Endothelial cell of umbilical vein (primary cell): Measurements from ENCODE around the gene DUS1L. TPM values are rescaled to one million over a fixed set of nuclear protein-coding genes. Genes with fewer than 3 reads are reported as not detected.

Experiments used
- BruUV-seq: library from RNA; stranded (reverse); fragments of 400-500 nt; replicated peaks from 2 replicates; lab custom pipeline; 2021; lab: Mats Ljungman, UMichigan
- CTCF ChIA-PET: fragments of 300-600, 350-600 bp; sonication (Branson Sonifier 250); formaldehyde crosslinking; loops from one replicate; lab custom pipeline; 2021; ENCODE audit warnings: antibody characterized with exemption, inconsistent platforms; lab: Charles Lee
- POLR2A ChIA-PET: fragments of 300-600, 350-600 bp; sonication (Branson Sonifier 250); formaldehyde crosslinking; loops from one replicate; lab custom pipeline; 2021; ENCODE audit warnings: antibody characterized with exemption, inconsistent platforms; lab: Charles Lee
- DNase-seq: peaks from one replicate; pipeline ENCODE4 v3.0.0-alpha.2; 2011; ENCODE audit warnings: low read depth, low spot score
- FAIRE-seq: peaks from 2 replicates; lab custom pipeline; 2011; peaks lifted over from hg19 to GRCh38; lab: Jason Lieb, UNC
- H2AFZ ChIP-seq: 2 replicates; pipeline ENCODE4 v1.6.0; 2012; ENCODE audit warnings: low read depth, low read length, control low read depth, inconsistent platforms
- H3K27ac ChIP-seq: 2 replicates; pipeline ENCODE4 v1.5.1; 2011; ENCODE audit warnings: low read depth, mild to moderate bottlenecking, control low read depth, low read length, moderate library complexity; ENCODE audit not compliant: insufficient read depth
- H3K27me3 ChIP-seq, 2 experiments: 2 replicates each; pipeline versions ENCODE4 v1.6.0 to v1.6.1; 2011; ENCODE audit warnings: low read length in 2 of 2, mixed read lengths in 1 of 2; ENCODE audit not compliant: control insufficient read depth in 2 of 2, insufficient read depth in 2 of 2
- H3K36me3 ChIP-seq, 2 experiments: 2 replicates in 1 of 2; 3 replicates in 1 of 2; pipeline ENCODE4 v1.5.1; 2011; ENCODE audit warnings: low read length in 2 of 2, mild to moderate bottlenecking in 1 of 2, moderate library complexity in 1 of 2; ENCODE audit not compliant: control insufficient read depth in 2 of 2, insufficient read depth in 2 of 2; ENCODE audit errors: extremely low read depth in 1 of 2
- H3K4me1 ChIP-seq: 3 replicates; pipeline ENCODE4 v1.5.1; 2011; ENCODE audit warnings: mild to moderate bottlenecking, low read length; ENCODE audit not compliant: control insufficient read depth, insufficient read depth; ENCODE audit errors: extremely low read depth
- H3K4me2 ChIP-seq: 2 replicates; pipeline ENCODE4 v1.6.1; 2011; ENCODE audit warnings: low read length, control low read depth, mixed read lengths; ENCODE audit not compliant: insufficient read depth
- H3K4me3 ChIP-seq, 3 experiments: fragments of 200-600 bp in 1 of 3; sonication (generic), shearing (Covaris generic) in 1 of 3; replicated peaks in 1 of 3; 2 replicates each; pipeline ENCODE4 v1.5.1; 2011 to 2016; ENCODE audit warnings: control low read depth in 3 of 3, low read length in 3 of 3, mild to moderate bottlenecking in 2 of 3, inconsistent platforms in 1 of 3, low read depth in 1 of 3, moderate library complexity in 1 of 3; ENCODE audit not compliant: insufficient read depth in 1 of 3
- H3K79me2 ChIP-seq: 2 replicates; pipeline ENCODE4 v1.6.0; 2012; ENCODE audit warnings: low read length, inconsistent platforms; ENCODE audit not compliant: control insufficient read depth, insufficient read depth
- H3K9ac ChIP-seq: replicated peaks from 2 replicates; pipeline ENCODE3; 2011; ENCODE audit warnings: low read length, control low read depth; ENCODE audit not compliant: insufficient read depth; ENCODE audit errors: extremely low read depth
- H3K9me1 ChIP-seq: replicated peaks from 3 replicates; pipeline ENCODE4 v1.6.0; 2011; ENCODE audit warnings: mild to moderate bottlenecking, low read length; ENCODE audit not compliant: control insufficient read depth, insufficient read depth; ENCODE audit errors: extremely low read depth
- H3K9me3 ChIP-seq: replicated peaks from 2 replicates; pipeline ENCODE4 v1.5.1; 2012; ENCODE audit warnings: low read length, inconsistent platforms; ENCODE audit not compliant: control insufficient read depth, insufficient read depth
- H4K20me1 ChIP-seq: replicated peaks from 2 replicates; pipeline ENCODE3; 2011; ENCODE audit warnings: mild to moderate bottlenecking, low read length; ENCODE audit not compliant: control insufficient read depth, insufficient read depth; ENCODE audit errors: extremely low read depth
- EZH2 ChIP-seq: IDR thresholded peaks from 2 replicates; pipeline ENCODE4 v1.6.1; 2012; ENCODE audit warnings: borderline replicate concordance, low read depth, mild to moderate bottlenecking, moderate library complexity, low read length, inconsistent platforms; ENCODE audit not compliant: severe bottlenecking
- FOS ChIP-seq: IDR thresholded peaks from 2 replicates; pipeline ENCODE4 v1.6.1; 2011; ENCODE audit warnings: mild to moderate bottlenecking, low read length, moderate library complexity, borderline replicate concordance; ENCODE audit not compliant: insufficient read depth
- GATA2 ChIP-seq: IDR thresholded peaks from 2 replicates; pipeline ENCODE4 v1.7.0; 2011; ENCODE audit warnings: low read depth, mild to moderate bottlenecking, moderate library complexity, mixed read lengths, low read length; ENCODE audit not compliant: insufficient read length, insufficient read depth
- MAX ChIP-seq: IDR thresholded peaks from 2 replicates; pipeline ENCODE4 v1.6.1; 2011; ENCODE audit not compliant: insufficient read depth, insufficient read length
- MYC ChIP-seq: IDR thresholded peaks from one replicate; pipeline ENCODE4 v1.6.1; 2011; ENCODE audit warnings: mild to moderate bottlenecking, low read depth, low read length
- POLR2A ChIP-seq: IDR thresholded peaks from 2 replicates; pipeline ENCODE4 v1.6.1; 2012; ENCODE audit warnings: low read depth, mild to moderate bottlenecking, control low read depth, low read length
- POLR2AphosphoS5 ChIP-seq: IDR thresholded peaks from 2 replicates; pipeline ENCODE4 v1.6.1; 2012; ENCODE audit warnings: low read depth, mild to moderate bottlenecking, control low read depth, low read length, moderate library complexity; ENCODE audit not compliant: insufficient read depth
- dilution Hi-C: fragments of 300-500 bp; cut with MboI; formaldehyde crosslinking; loops from one replicate; pipeline ENCODE4 v1.15.0; 2019; ENCODE audit warnings: low sequenced_read_pairs; ENCODE audit not compliant: extremely low pct_ligation_motif_present
- intact Hi-C: fragments of 100-400 bp; cut with micrococcal nuclease; formaldehyde crosslinking; loops from one replicate; pipeline ENCODE4 v1.10.0; 2022
- polyA plus RNA-seq, 4 experiments: library from polyadenylated mRNA; depleted of rRNA in 3 of 4; stranded (reverse) in 3 of 4; unstranded in 1 of 4; fragments of >200 nt; gene quantifications; 2 replicates each; pipeline versions ENCODE4 v1.2.1 to v1.2.3, GENCODE V29; 2011 to 2012; ENCODE audit warnings: missing spikeins in 1 of 4
- total RNA-seq: library from RNA; stranded (reverse); gene quantifications from 2 replicates; pipeline ENCODE4 v1.2.3, GENCODE V29; 2021

The DUS1L gene
- total and polyA plus RNA-seq, 2 donors (not counting 3 experiments of a cell fraction or from before 2014, with no cell fraction given) = 60.1 to 92.9 TPM

DNA sequence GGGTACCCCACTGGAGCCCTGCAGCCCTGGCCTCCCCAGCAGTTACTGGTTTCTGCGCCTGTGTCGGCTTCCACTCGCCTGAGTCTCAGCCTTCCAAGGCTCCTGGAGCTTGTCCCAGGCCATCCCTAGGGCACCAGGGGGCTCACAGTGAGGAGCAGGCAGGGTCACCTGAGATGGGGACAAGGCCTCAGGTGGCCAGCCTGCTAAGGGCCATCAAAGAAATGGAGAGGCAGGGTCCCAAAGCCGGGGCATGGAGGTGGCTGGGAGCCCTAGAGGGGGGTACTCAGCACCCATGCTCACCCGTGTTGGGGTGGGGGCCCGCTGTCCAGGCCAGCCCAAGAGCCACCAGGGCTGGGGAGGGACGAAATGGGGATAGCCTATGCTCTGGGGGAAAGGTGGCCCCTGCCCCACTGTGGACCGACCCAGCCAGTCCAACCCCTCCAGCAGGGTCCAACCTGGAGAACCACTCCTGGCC lies 31.1 kb upstream of the DUS1L start:
- H3K9me3 ChIP-seq = no peaks in the 10 kb centered on the region
- POLR2A ChIA-PET = interaction anchor here (2.2 kb wide), 1 partner anchor 10 kb away, joined by 9 read pairs; no protein-coding TSS in a partner anchor
- H3K79me2 ChIP-seq = peaks cover 53% of the 10 kb centered on the region
- H3K36me3 ChIP-seq = peaks cover 21 to 26% of the 10 kb centered on the region in 2 experiments
- no peaks in the 10 kb centered on the region for H4K20me1 ChIP-seq
- CTCF ChIA-PET = interaction anchor here (1.2 kb wide), 1 partner anchor 55 kb away, joined by 3 read pairs; no protein-coding TSS in a partner anchor
- H2AFZ ChIP-seq = no peak overlapping the region
- no TSS peak for BruUV-seq
- intact Hi-C loops = loop anchor here (5.0 kb wide), 2 partner anchors 119 to 131 kb away; partner anchors contain the start of genes ASPSCR1 and SLC16A3
- H3K4me1 ChIP-seq = peaks cover 20% of the 10 kb centered on the region
- H3K27me3 ChIP-seq = no peaks in the 10 kb centered on the region
- FAIRE-seq = no peak
- H3K4me3 ChIP-seq = peak overlapping the region; percentile 27 to 78 (median 54)
- dilution Hi-C loops = no loop called here
- no peak for DNase-seq
- TF ChIP-seq MYC (no peak), POLR2A (no peak), MAX (no peak), FOS (no peak), GATA2 (no peak), EZH2 (no peak), POLR2AphosphoS5 (no peak)
- H3K4me2 ChIP-seq = peak overlapping the region; percentile 26
- H3K9ac ChIP-seq = peak overlapping the region; percentile 81
- no peak overlapping the region for H3K27ac ChIP-seq
- H3K9me1 ChIP-seq = no peaks in the 10 kb centered on the region
